ENCODE data around the gene TMED1. TPM values are rescaled to one million over a fixed set of nuclear protein-coding genes. Genes with fewer than 3 reads are reported as not detected.

TMED1 gene
- total and polyA plus RNA-seq, 4 donors: 14.4 to 34.4 (median 23.5) TPM

Small RNA genes within 50 kb of the gene (microRNA-seq; reads per million reads assigned to microRNA genes)
- gene MIR199A1 (0 to 0.60 reads per million in 2 donors), gene MIR6793 (0 to 1.8 reads per million in 2 donors)

Other genes starting within 250 kb of the TMED1 start
- not detected for gene AP1M2, start 248.9 kb downstream of the TMED1 start, total RNA-seq
- 10 to 100 TPM in 1 of 2 donors, under 1 TPM in 1; 0.05 to 15.0 TPM for gene AP1M2, start 248.9 kb downstream of the TMED1 start, polyA plus RNA-seq
- 100 to 1,000 TPM; 158 to 176 TPM for gene SLC44A2, start 210.7 kb downstream of the TMED1 start, total RNA-seq
- gene SLC44A2, start 210.7 kb downstream of the TMED1 start, polyA plus RNA-seq: 100 to 1,000 TPM in 1 of 2 donors, 10 to 100 TPM in 1; 30.9 to 146 TPM
- 100 to 1,000 TPM; 168 to 190 TPM for gene ILF3, start 181.9 kb downstream of the TMED1 start, total RNA-seq
- 100 to 1,000 TPM in 1 of 2 donors, 10 to 100 TPM in 1; 40.2 to 111 TPM for gene ILF3, start 181.9 kb downstream of the TMED1 start, polyA plus RNA-seq
- 10 to 100 TPM; 25.0 to 31.5 TPM for gene QTRT1, start 134.8 kb downstream of the TMED1 start, total RNA-seq
- gene QTRT1, start 134.8 kb downstream of the TMED1 start, polyA plus RNA-seq: 100 to 1,000 TPM in 1 of 2 donors, 10 to 100 TPM in 1; 54.2 to 243 TPM
- gene DNM2, start 118.1 kb downstream of the TMED1 start, total RNA-seq: 100 to 1,000 TPM; 118 to 160 TPM
- gene DNM2, start 118.1 kb downstream of the TMED1 start, polyA plus RNA-seq: 10 to 100 TPM; 51.7 to 89.7 TPM
- 1 to 10 TPM; 1.5 to 2.0 TPM for gene C19orf38, start 12.2 kb upstream of the TMED1 start, total RNA-seq
- gene C19orf38, start 12.2 kb upstream of the TMED1 start, polyA plus RNA-seq: 1 to 10 TPM in 1 of 2 donors, under 1 TPM in 1; 0.90 to 1.6 TPM
- gene CARM1, start 35.3 kb upstream of the TMED1 start, total RNA-seq: 10 to 100 TPM; 27.9 to 41.4 TPM
- 10 to 100 TPM; 11.5 to 23.9 TPM for gene CARM1, start 35.3 kb upstream of the TMED1 start, polyA plus RNA-seq
- gene YIPF2, start 92.4 kb upstream of the TMED1 start, total RNA-seq: 10 to 100 TPM; 36.5 to 41.8 TPM
- 10 to 100 TPM; 30.1 to 41.1 TPM for gene YIPF2, start 92.4 kb upstream of the TMED1 start, polyA plus RNA-seq
- gene TIMM29, start 92.6 kb upstream of the TMED1 start, total RNA-seq: 10 to 100 TPM; 13.7 to 15.7 TPM
- gene TIMM29, start 92.6 kb upstream of the TMED1 start, polyA plus RNA-seq: 10 to 100 TPM; 15.2 to 16.0 TPM
- gene SMARCA4, start 124.8 kb upstream of the TMED1 start, total RNA-seq: 10 to 100 TPM; 65.0 to 67.4 TPM
- 10 to 100 TPM; 17.8 to 61.8 TPM for gene SMARCA4, start 124.8 kb upstream of the TMED1 start, polyA plus RNA-seq